Activated CD4-positive, alpha-beta T cell treated with anti-CD3 and anti-CD28 coated beads for 36 hours (primary cell): ENCODE results near the gene SSMEM1. TPM values are rescaled to one million over a fixed set of nuclear protein-coding genes. Genes with fewer than 3 reads are reported as not detected.
"Not testable (repeated sequence)": the region's sequence is repeated elsewhere in the genome, so short reads cannot be mapped to it uniquely, and the experiment has no call there.

Experiments used
- ATAC-seq: fragments of 200-7000 bp; cut with Tn5 transposase; one replicate; pipeline ENCODE4 v1.10.0; 2021; ENCODE audit warnings: mild to moderate bottlenecking, moderate library complexity
- CTCF ChIA-PET: fragments of 350-600 bp; sonication (Branson Sonifier 250); formaldehyde crosslinking; loops from one replicate; lab custom pipeline; 2021; ENCODE audit warnings: antibody characterized with exemption; lab: Charles Lee
- POLR2A ChIA-PET: fragments of 350-600 bp; sonication (Branson Sonifier 250); formaldehyde crosslinking; loops from one replicate; lab custom pipeline; 2021; ENCODE audit warnings: antibody characterized with exemption, inconsistent platforms; lab: Charles Lee
- DNase-seq: peaks from one replicate; pipeline ENCODE4 v3.0.0-alpha.2; 2020
- H3K27ac Mint-ChIP-seq: one replicate; pipeline ENCODE4 v1.8.0; 2021; ENCODE audit warnings: mixed read lengths
- H3K27me3 Mint-ChIP-seq: one replicate; pipeline ENCODE4 v1.8.0; 2021; ENCODE audit warnings: mixed read lengths
- H3K36me3 Mint-ChIP-seq: one replicate; pipeline ENCODE4 v1.8.0; 2021; ENCODE audit warnings: low read depth, mixed read lengths
- H3K4me1 Mint-ChIP-seq: one replicate; pipeline ENCODE4 v1.8.0; 2021; ENCODE audit warnings: mixed read lengths
- H3K4me3 Mint-ChIP-seq: one replicate; pipeline ENCODE4 v1.8.0; 2021; ENCODE audit warnings: mild to moderate bottlenecking, moderate library complexity, mixed read lengths
- H3K9me3 Mint-ChIP-seq: one replicate; pipeline ENCODE4 v1.8.0; 2021; ENCODE audit warnings: low read depth, mixed read lengths
- intact Hi-C, 2 experiments: fragments of 100-400 bp; cut with DNase I in 1 of 2; cut with micrococcal nuclease in 1 of 2; formaldehyde crosslinking; loops; one replicate each; pipeline versions ENCODE4 v1.14.2 to v1.15.1; 2022 to 2024; cut with DNase I, micrococcal nuclease
- total RNA-seq, 2 experiments: library from RNA; stranded (reverse); gene quantifications; one replicate each; pipeline ENCODE4 v1.2.3, GENCODE V29; 2021

The SSMEM1 gene
- total RNA-seq, 2 experiments from 2014 or later, result not detected

- ATAC-seq, H3K27me3 Mint-ChIP-seq, H3K4me1 Mint-ChIP-seq, H3K4me3 Mint-ChIP-seq, H3K36me3 Mint-ChIP-seq, CTCF ChIA-PET, DNase-seq, POLR2A ChIA-PET, H3K27ac Mint-ChIP-seq: not testable (repeated sequence)
- intact Hi-C loops, result loop anchor here in 1 of 2 experiments (10.0 kb wide), 1 partner anchor 476 kb away; no protein-coding TSS in a partner anchor
- peaks cover 13% of the 10 kb centered on the region for H3K9me3 Mint-ChIP-seq
These were observed 41.2 kb downstream of the SSMEM1 start for GRCh38 chr7:130248842-130249241.

- CTCF ChIA-PET, H3K27ac Mint-ChIP-seq, H3K27me3 Mint-ChIP-seq, H3K36me3 Mint-ChIP-seq, H3K4me3 Mint-ChIP-seq, H3K4me1 Mint-ChIP-seq, DNase-seq, ATAC-seq, POLR2A ChIA-PET: not testable (repeated sequence)
- H3K9me3 Mint-ChIP-seq, result peaks cover 14% of the 10 kb centered on the region
- intact Hi-C loops, result loop anchor here in 1 of 2 experiments (10.0 kb wide), 1 partner anchor 475 kb away; no protein-coding TSS in a partner anchor
These were observed 42.0 kb downstream of the SSMEM1 start for GRCh38 chr7:130249626-130250025.

GRCh38 chr7:130254555-130254954, 46.9 kb downstream of the SSMEM1 start:
- Mint-ChIP-seq H3K36me3 (peaks cover 3% of the 10 kb centered on the region), H3K4me3 (no peak overlapping the region), H3K27ac (no peak overlapping the region), H3K9me3 (peaks cover 21% of the 10 kb centered on the region), H3K27me3 (peaks cover 2% of the 10 kb centered on the region), H3K4me1 (no peaks in the 10 kb centered on the region)
- ChIA-PET CTCF (no interaction called here), POLR2A (no interaction called here)
- ATAC-seq, result no peak
- intact Hi-C loops, result no loop called here
- DNase-seq, result no peak

- Mint-ChIP-seq H3K9me3 (peaks cover 21% of the 10 kb centered on the region), H3K4me1 (no peaks in the 10 kb centered on the region), H3K27ac (no peak overlapping the region), H3K27me3 (peaks cover 2% of the 10 kb centered on the region), H3K4me3 (no peak overlapping the region), H3K36me3 (peaks cover 3% of the 10 kb centered on the region)
- ChIA-PET CTCF (interaction anchor here (0.6 to 0.8 kb wide), 3 partner anchors 30 to 518 kb away, joined by 3 read pairs; no protein-coding TSS in a partner anchor), POLR2A (no interaction called here)
- ATAC-seq, result no peak
- intact Hi-C loops, result no loop called here
- DNase-seq, result no peak
These were observed 49.0 kb downstream of the SSMEM1 start for GRCh38 chr7:130256704-130257103.

- intact Hi-C loops, result no loop called here
- ChIA-PET CTCF (interaction anchor here (0.5 to 1.7 kb wide), 4 partner anchors 14 to 574 kb away, joined by 3 to 5 read pairs (median 3); no protein-coding TSS in a partner anchor), POLR2A (no interaction called here)
- peaks cover 2% of the 10 kb centered on the region for H3K27me3 Mint-ChIP-seq
- ATAC-seq (no peak), DNase-seq (no peak)
- H3K4me1 Mint-ChIP-seq, result no peaks in the 10 kb centered on the region
- H3K4me3 Mint-ChIP-seq, result no peak overlapping the region
- peaks cover 3% of the 10 kb centered on the region for H3K36me3 Mint-ChIP-seq
- peaks cover 12% of the 10 kb centered on the region for H3K9me3 Mint-ChIP-seq
- H3K27ac Mint-ChIP-seq, result no peak overlapping the region
These were observed 50.9 kb downstream of the SSMEM1 start for GRCh38 chr7:130258494-130259078.

DNA sequence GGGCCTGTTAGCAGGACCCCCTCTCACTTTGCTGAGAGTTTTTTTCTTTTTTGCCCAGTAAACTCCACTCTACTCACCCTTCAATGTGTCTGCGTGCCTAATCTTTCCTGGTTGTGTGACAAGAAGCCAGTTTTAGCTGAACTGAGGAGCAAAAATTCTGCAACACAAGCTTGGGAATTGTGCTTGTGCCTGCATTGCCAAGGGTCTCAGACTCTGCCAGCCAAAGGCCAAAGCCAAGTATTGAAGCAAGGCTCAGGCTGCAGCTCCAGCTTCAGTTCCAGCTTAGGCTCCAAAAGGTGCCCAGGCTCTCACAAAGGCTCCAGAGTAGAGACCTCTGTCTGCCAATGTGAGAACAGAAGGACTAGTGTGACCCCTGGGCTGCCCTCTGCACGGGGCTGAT, 54.8 kb downstream of the SSMEM1 start:
- H3K27ac Mint-ChIP-seq, result no peak overlapping the region
- peaks cover 3% of the 10 kb centered on the region for H3K36me3 Mint-ChIP-seq
- ChIA-PET CTCF (no interaction called here), POLR2A (interaction anchor here (0.6 kb wide), 1 partner anchor 57 kb away, joined by 3 read pairs; the partner anchor contains the start of gene TMEM209)
- no peak for ATAC-seq
- peaks cover 6% of the 10 kb centered on the region for H3K9me3 Mint-ChIP-seq
- no peak overlapping the region for H3K4me3 Mint-ChIP-seq
- no peaks in the 10 kb centered on the region for H3K4me1 Mint-ChIP-seq
- intact Hi-C loops, result no loop called here
- DNase-seq, result no peak
- H3K27me3 Mint-ChIP-seq, result peaks cover 2% of the 10 kb centered on the region

- Mint-ChIP-seq H3K27me3 (peaks cover 2% of the 10 kb centered on the region), H3K4me3 (no peak overlapping the region), H3K36me3 (peaks cover 3% of the 10 kb centered on the region), H3K9me3 (peaks cover 6% of the 10 kb centered on the region), H3K4me1 (no peaks in the 10 kb centered on the region), H3K27ac (no peak overlapping the region)
- POLR2A ChIA-PET, result interaction anchor here (0.6 kb wide), 1 partner anchor 58 kb away, joined by 3 read pairs; the partner anchor contains the start of gene TMEM209
- CTCF ChIA-PET, result interaction anchor here (0.6 kb wide), 1 partner anchor 231 kb away, joined by 3 read pairs; no protein-coding TSS in a partner anchor
- DNase-seq (no peak), ATAC-seq (no peak)
- intact Hi-C loops, result no loop called here
These were observed 55.5 kb downstream of the SSMEM1 start for GRCh38 chr7:130263130-130263529.

Other genes starting within 250 kb of the SSMEM1 start
- gene ZC3HC1, start 156.5 kb upstream of the SSMEM1 start, total RNA-seq, result 10 to 100 TPM; 21.6 to 25.3 TPM
- gene KLHDC10, start 137.3 kb upstream of the SSMEM1 start, total RNA-seq, result 10 to 100 TPM; 13.5 to 14.2 TPM
- gene TMEM209, start 2.5 kb upstream of the SSMEM1 start, total RNA-seq, result 10 to 100 TPM; 41.0 to 57.0 TPM
- gene CPA2, start 59.0 kb downstream of the SSMEM1 start, total RNA-seq, result under 1 TPM in 1 of 2 experiments, not detected in 1; 0.18 TPM
- not detected for gene CPA4, start 85.3 kb downstream of the SSMEM1 start, total RNA-seq
- gene CPA5, start 137.0 kb downstream of the SSMEM1 start, total RNA-seq, result under 1 TPM; 0.39 to 0.56 TPM
- gene CPA1, start 172.6 kb downstream of the SSMEM1 start, total RNA-seq, result not detected
- 10 to 100 TPM; 19.7 to 21.2 TPM for gene CEP41, start 233.2 kb downstream of the SSMEM1 start, total RNA-seq